H9 (cell line): ENCODE data around the gene ITGA11. TPM values are rescaled to one million over a fixed set of nuclear protein-coding genes. Genes with fewer than 3 reads are reported as not detected.

Source experiments
- DNase-seq: peaks from one replicate; pipeline ENCODE4 v3.0.0-alpha.2; 2017
- H2AFZ ChIP-seq: one replicate; pipeline ENCODE4 v1.6.1; 2013; ENCODE audit warnings: mild to moderate bottlenecking, low read length, control low read depth, moderate library complexity
- H2AK5ac ChIP-seq: 2 replicates; pipeline ENCODE4 v1.6.1; 2013; ENCODE audit warnings: low read length, control low read depth, mixed read lengths; ENCODE audit not compliant: insufficient read length
- H2BK120ac ChIP-seq: one replicate; pipeline ENCODE4 v1.6.1; 2013; ENCODE audit warnings: low read depth, mild to moderate bottlenecking, low read length, control low read depth, inconsistent platforms; ENCODE audit not compliant: poor library complexity, severe bottlenecking
- H2BK12ac ChIP-seq: 2 replicates; pipeline ENCODE4 v1.6.1; 2013; ENCODE audit warnings: low read length, control low read depth, mixed read lengths, low read depth; ENCODE audit not compliant: insufficient read length
- H2BK15ac ChIP-seq: 2 replicates; pipeline ENCODE4 v1.6.1; 2013; ENCODE audit warnings: low read depth, low read length, control low read depth
- H2BK20ac ChIP-seq: one replicate; pipeline ENCODE4 v1.6.1; 2013; ENCODE audit warnings: low read depth, mild to moderate bottlenecking, low read length, control low read depth, inconsistent platforms; ENCODE audit not compliant: poor library complexity, severe bottlenecking
- H2BK5ac ChIP-seq: 2 replicates; pipeline ENCODE4 v1.6.1; 2013; ENCODE audit warnings: low read length, control low read depth, mixed read lengths; ENCODE audit not compliant: insufficient read length
- H3K14ac ChIP-seq: 2 replicates; pipeline ENCODE4 v1.6.1; 2013; ENCODE audit warnings: low read length, control low read depth; ENCODE audit not compliant: insufficient read depth
- H3K18ac ChIP-seq: 2 replicates; pipeline ENCODE4 v1.6.1; 2013; ENCODE audit warnings: low read depth, mild to moderate bottlenecking, mixed read lengths, low read length, control low read depth; ENCODE audit not compliant: insufficient read length
- H3K23ac ChIP-seq: 2 replicates; pipeline ENCODE4 v1.6.1; 2013; ENCODE audit warnings: low read length, control low read depth, mixed read lengths, low read depth; ENCODE audit not compliant: insufficient read length
- H3K23me2 ChIP-seq: 2 replicates; pipeline ENCODE4 v1.6.1; 2013; ENCODE audit warnings: low read depth, mild to moderate bottlenecking, mixed read lengths, low read length, control low read depth; ENCODE audit not compliant: insufficient read length, poor library complexity, severe bottlenecking
- H3K27ac ChIP-seq: 2 replicates; pipeline ENCODE4 v1.5.1; 2013; ENCODE audit warnings: low read length, control low read depth, mixed read lengths, low read depth; ENCODE audit not compliant: insufficient read length
- H3K27me3 ChIP-seq: 2 replicates; pipeline ENCODE4 v1.6.1; 2013; ENCODE audit warnings: low read length, control low read depth, inconsistent platforms; ENCODE audit not compliant: insufficient read depth
- H3K4ac ChIP-seq: 2 replicates; pipeline ENCODE4 v1.6.1; 2013; ENCODE audit warnings: low read depth, mild to moderate bottlenecking, control low read depth, inconsistent platforms, low read length, moderate library complexity
- H3K4me1 ChIP-seq: 2 replicates; pipeline ENCODE4 v1.6.1; 2013; ENCODE audit warnings: low read length, control low read depth, inconsistent platforms; ENCODE audit not compliant: insufficient read depth
- H3K4me2 ChIP-seq: 2 replicates; pipeline ENCODE4 v1.6.1; 2013; ENCODE audit warnings: low read length, control low read depth, mixed read lengths; ENCODE audit not compliant: insufficient read length, insufficient read depth
- H3K56ac ChIP-seq: 2 replicates; pipeline ENCODE4 v1.6.1; 2013; ENCODE audit warnings: low read depth, mild to moderate bottlenecking, mixed read lengths, low read length, control low read depth; ENCODE audit not compliant: insufficient read length
- H3K79me1 ChIP-seq: 2 replicates; pipeline ENCODE4 v1.6.1; 2013; ENCODE audit warnings: low read depth, mild to moderate bottlenecking, moderate library complexity, low read length, control low read depth, inconsistent platforms; ENCODE audit not compliant: insufficient read depth, poor library complexity, severe bottlenecking
- H3K79me2 ChIP-seq: 2 replicates; pipeline ENCODE4 v1.6.1; 2013; ENCODE audit warnings: low read length, control low read depth, inconsistent platforms; ENCODE audit not compliant: insufficient read depth
- H3K9ac ChIP-seq: 2 replicates; pipeline ENCODE4 v1.6.1; 2013; ENCODE audit warnings: low read length, control low read depth, mixed read lengths; ENCODE audit not compliant: insufficient read length; ENCODE audit errors: extremely low read depth
- H3K9me3 ChIP-seq: one replicate; pipeline ENCODE4 v1.6.1; 2013; ENCODE audit warnings: low read depth, low read length, inconsistent platforms; ENCODE audit not compliant: control insufficient read depth
- H3T11ph ChIP-seq: one replicate; pipeline ENCODE4 v1.6.1; 2013; ENCODE audit warnings: mild to moderate bottlenecking, low read length, control low read depth, inconsistent platforms
- H4K20me1 ChIP-seq: one replicate; pipeline ENCODE4 v1.6.1; 2013; ENCODE audit not compliant: control insufficient read depth, insufficient read length, insufficient read depth
- H4K5ac ChIP-seq: 2 replicates; pipeline ENCODE4 v1.6.1; 2013; ENCODE audit warnings: low read depth, mild to moderate bottlenecking, mixed read lengths, low read length, control low read depth; ENCODE audit not compliant: insufficient read length
- H4K8ac ChIP-seq: replicated peaks from 2 replicates; pipeline ENCODE4 v1.6.1; 2013; ENCODE audit warnings: low read length, control low read depth, mixed read lengths, low read depth; ENCODE audit not compliant: insufficient read length
- H4K91ac ChIP-seq: 2 replicates; pipeline ENCODE4 v1.6.1; 2013; ENCODE audit warnings: low read depth, mild to moderate bottlenecking, moderate library complexity, mixed read lengths, low read length, control low read depth; ENCODE audit not compliant: insufficient read length
- H3K27ac Mint-ChIP-seq, 3 experiments: 2 replicates in 2 of 3; 3 replicates in 1 of 3; pipeline ENCODE4 v1.8.0; 2020 to 2021; ENCODE audit warnings: mixed read lengths in 3 of 3, mild to moderate bottlenecking in 1 of 3, moderate library complexity in 1 of 3
- H3K27me3 Mint-ChIP-seq: 2 replicates; pipeline ENCODE4 v1.8.0; 2021; ENCODE audit warnings: low read depth, mild to moderate bottlenecking, moderate library complexity, mixed read lengths
- H3K36me3 Mint-ChIP-seq, 3 experiments: 2 replicates in 2 of 3; 3 replicates in 1 of 3; pipeline ENCODE4 v1.8.0; 2020 to 2021; ENCODE audit warnings: low read depth in 3 of 3, mixed read lengths in 3 of 3; ENCODE audit not compliant: insufficient read depth in 1 of 3
- H3K4me1 Mint-ChIP-seq, 2 experiments: 2 replicates each; pipeline ENCODE4 v1.8.0; 2020; ENCODE audit warnings: mixed read lengths in 2 of 2
- H3K4me3 Mint-ChIP-seq, 2 experiments: 2 replicates in 1 of 2; 3 replicates in 1 of 2; pipeline ENCODE4 v1.8.0; 2020 to 2021; ENCODE audit warnings: mild to moderate bottlenecking in 2 of 2, mixed read lengths in 2 of 2, moderate library complexity in 1 of 2
- H3K9me3 Mint-ChIP-seq, 2 experiments: 2 replicates in 1 of 2; 3 replicates in 1 of 2; pipeline ENCODE4 v1.8.0; 2020; ENCODE audit warnings: mild to moderate bottlenecking in 2 of 2, mixed read lengths in 2 of 2, moderate library complexity in 1 of 2
- CTCF ChIP-seq: fragments of 200-600 bp; sonication (generic); conservative IDR thresholded peaks from 3 replicates; pipeline ENCODE4 v1.8.0; 2021; ENCODE audit warnings: antibody characterized with exemption, mild to moderate bottlenecking
- WGBS: extraction: QIAGEN DNeasy Blood & Tissue Kit; methylation state at CpG from one replicate; pipeline ENCODE4 v1.1.7; 2013; ENCODE audit warnings: missing lambda C conversion rate, low lambda C conversion rate, mixed read lengths; ENCODE audit not compliant: insufficient read length; ENCODE audit errors: extremely low coverage; 5-methylcytosine and 5-hydroxymethylcytosine counted together
- total RNA-seq: library from RNA; stranded (reverse); gene quantifications from 2 replicates; pipeline ENCODE4 v1.2.1, GENCODE V29; 2021

ITGA11 gene
- total RNA-seq, 1 experiment from 2014 or later = 0.07 TPM

- Mint-ChIP-seq H3K4me1 (peaks cover 29 to 54% of the 10 kb centered on the region in 2 experiments), H3K27ac (no peak overlapping the region; a peak in 1 of 7 replicates), H3K36me3 (no peaks in the 10 kb centered on the region), H3K4me3 (no peak overlapping the region), H3K9me3 (no peaks in the 10 kb centered on the region), H3K27me3 (no peaks in the 10 kb centered on the region)
- H4K5ac ChIP-seq = no peak overlapping the region
- H3K9ac ChIP-seq = no peak overlapping the region
- no peak overlapping the region for H2AK5ac ChIP-seq
- no peaks in the 10 kb centered on the region for H3K23me2 ChIP-seq
- H3K79me2 ChIP-seq = no peaks in the 10 kb centered on the region
- H2BK20ac ChIP-seq = no peak overlapping the region
- H4K91ac ChIP-seq = no peak overlapping the region
- no peak overlapping the region for H2BK120ac ChIP-seq
- H3K4me2 ChIP-seq = no peak overlapping the region
- H3K23ac ChIP-seq = no peak overlapping the region
- WGBS = no CpG with 5 or more reads among the region's 11 CpGs
- H3K79me1 ChIP-seq = no peaks in the 10 kb centered on the region
- H4K20me1 ChIP-seq = no peaks in the 10 kb centered on the region
- no peak overlapping the region for H4K8ac ChIP-seq
- H2AFZ ChIP-seq = no peak overlapping the region
- no peak overlapping the region for H2BK12ac ChIP-seq
- H3K4me1 ChIP-seq = peaks cover 2% of the 10 kb centered on the region; the same call in 1 of the 2 replicates
- H3K56ac ChIP-seq = no peak overlapping the region
- no peak overlapping the region for H3K18ac ChIP-seq
- H3K27me3 ChIP-seq = no peaks in the 10 kb centered on the region
- H3K27ac ChIP-seq = no peak overlapping the region
- H3K14ac ChIP-seq = no peak overlapping the region
- no peak overlapping the region for H2BK5ac ChIP-seq
- DNase-seq = peak; percentile 13
- H2BK15ac ChIP-seq = no peak overlapping the region
- no peak overlapping the region for H3K4ac ChIP-seq
- TF ChIP-seq CTCF = no peak
- H3K9me3 ChIP-seq = no peaks in the 10 kb centered on the region
- no peak overlapping the region for H3T11ph ChIP-seq
These were observed 117.4 kb downstream of the ITGA11 start for GRCh38 chr15:68314563-68314962.
